ENCODE data around the gene UCN.
"Not testable (repeated sequence)": the region's sequence is repeated elsewhere in the genome, so short reads cannot be mapped to it uniquely, and the experiment has no call there.

Gene UCN, protein sequence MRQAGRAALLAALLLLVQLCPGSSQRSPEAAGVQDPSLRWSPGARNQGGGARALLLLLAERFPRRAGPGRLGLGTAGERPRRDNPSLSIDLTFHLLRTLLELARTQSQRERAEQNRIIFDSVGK

DNA sequence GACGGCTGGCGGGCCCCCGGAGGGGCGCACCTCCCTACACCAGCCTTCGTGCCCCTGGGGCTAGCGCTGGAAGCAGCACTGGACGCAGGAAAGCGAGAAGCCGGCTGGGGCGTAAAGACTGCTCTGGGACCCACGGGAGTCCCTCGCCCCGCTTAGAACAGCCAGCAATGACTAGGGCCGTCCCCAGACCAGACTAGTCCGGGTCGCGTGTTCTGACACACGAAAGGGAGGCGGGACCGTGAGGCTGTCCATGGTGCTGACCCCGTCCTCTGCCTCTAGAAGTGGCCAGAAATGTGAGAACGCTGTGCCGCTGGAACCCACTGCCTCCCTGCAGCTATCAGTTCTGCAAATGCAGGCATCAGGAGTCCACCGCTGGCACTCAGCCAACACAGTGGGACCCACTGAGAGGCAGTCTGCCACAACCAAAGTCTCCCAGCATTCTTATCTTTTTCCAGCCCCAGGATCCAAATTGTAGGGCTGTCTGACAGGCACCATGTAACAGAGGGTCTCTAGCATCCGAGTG is at the start of gene UCN:
UCN (minus strand) TSS at position 87 of the 523 bp plus-strand sequence. CDS start 550 bp downstream, outside the sequence.
- DNase-seq: no peak

DNA sequence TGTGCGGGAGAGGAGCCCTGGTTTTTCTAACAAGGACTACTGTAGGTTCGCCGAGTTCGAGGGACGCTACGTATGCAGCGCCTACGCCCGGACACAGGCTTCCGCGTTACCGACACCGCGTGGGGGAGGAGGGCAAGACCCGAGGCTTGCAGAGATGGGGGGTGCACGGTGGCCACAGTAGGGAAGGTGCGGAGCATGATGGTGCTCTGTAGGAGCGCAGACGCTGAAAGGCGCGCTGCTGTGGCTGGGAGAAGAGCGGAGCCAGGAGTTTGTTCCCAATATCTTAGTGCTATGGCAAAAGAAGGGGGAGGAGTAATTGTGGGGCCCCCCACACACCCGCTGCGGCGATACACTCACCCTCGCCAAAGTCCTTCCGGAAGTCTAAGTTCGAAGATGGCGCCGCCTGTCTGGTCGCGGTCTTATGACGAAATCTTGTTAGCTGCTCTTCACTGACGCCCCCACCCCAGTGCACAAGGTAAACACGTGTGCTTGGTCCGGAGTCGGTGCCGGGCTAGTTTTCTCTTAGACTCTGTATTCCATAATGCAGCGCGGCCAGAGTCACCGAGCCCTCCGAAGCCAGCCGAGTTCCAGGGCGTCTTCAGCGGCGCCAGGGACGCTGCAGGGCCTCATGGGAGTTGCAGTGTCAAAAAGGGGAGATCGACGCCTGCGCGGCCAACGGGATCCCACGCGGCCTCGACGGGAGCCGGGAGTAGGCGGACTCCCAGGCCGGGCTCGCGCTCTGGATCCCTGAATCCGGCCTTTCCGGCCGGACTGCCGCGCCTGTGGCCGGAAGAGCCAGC is 48.3 kb upstream of the UCN start, which contains the start of gene GTF3C2:
GTF3C2 (minus strand) TSS at position 383 of the 800 bp plus-strand sequence. CDS start 13,210 bp downstream, outside the sequence.
- DNase-seq: peak; percentile 93

DNA sequence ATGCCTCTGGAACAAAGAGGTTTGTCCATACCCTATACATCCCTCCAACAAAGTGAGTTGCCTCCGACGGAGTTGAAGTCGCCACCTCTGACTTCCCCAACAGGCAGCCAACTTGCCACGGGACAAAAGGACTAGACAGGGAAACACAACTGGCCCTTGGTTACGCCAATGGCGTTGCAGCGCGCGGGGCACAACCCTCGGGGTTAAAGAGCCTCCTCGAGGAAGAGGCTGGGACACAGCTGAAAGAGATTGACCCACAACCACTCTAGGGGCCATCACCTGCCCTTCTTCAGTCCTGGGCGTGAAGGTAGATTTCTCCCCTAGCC is 47.8 kb upstream of the UCN start:
- peak; percentile 49 for DNase-seq

DNA sequence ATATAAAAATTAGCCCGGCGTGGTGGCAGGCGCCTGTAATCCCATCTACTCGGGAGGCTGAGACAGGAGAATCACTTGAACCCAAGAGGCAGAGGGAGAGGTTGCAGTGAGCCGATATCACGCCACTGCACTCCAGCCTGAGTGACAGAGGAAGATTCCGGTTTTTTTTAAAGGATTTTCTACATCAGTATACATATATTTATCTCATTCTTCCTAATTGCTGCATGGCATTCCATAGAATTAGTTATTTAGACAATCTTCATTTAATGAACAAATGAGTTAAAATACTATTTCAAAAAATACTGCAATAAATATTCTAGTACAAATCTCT is 46.3 kb upstream of the UCN start:
- DNase-seq: no peak

DNA sequence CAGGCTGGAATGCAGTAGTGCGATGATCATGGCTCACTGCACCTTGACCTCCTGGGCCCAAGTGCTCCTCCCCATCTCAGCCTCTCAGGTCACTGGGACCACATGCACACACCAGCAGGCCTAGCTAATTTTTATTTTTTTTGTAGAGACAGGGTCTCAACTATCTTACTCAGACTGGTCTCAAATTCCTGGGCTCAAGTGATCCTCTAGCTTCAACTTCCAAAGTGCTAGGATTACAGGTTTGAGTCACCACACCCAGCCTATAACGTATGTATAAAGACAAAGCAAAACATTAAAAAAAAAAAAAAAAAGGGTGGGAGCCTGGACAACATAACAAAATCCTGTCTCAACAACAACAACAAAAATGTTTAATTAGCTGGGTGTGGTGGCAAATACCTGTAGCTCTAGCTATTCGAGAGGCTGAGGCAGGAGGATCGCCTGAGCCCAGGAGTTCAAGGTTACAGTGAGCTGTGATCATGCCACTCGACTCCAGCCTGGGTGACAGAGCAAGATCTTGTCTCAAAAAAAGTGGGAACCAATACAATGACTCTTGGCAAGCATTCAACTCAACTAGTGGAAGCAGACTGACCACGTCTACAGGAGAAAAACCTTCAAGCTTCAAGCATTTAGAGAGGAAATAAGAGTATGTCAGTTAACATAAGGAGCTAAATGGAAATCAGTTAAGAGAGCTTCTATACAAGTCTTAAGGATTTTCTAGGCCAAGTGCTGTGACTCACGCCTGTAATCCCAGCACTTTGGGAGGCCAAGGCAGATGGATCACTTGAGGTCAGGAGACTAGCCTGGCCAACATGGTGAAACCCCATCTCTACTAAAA is 45.7 kb upstream of the UCN start:
- no peak for DNase-seq

DNA sequence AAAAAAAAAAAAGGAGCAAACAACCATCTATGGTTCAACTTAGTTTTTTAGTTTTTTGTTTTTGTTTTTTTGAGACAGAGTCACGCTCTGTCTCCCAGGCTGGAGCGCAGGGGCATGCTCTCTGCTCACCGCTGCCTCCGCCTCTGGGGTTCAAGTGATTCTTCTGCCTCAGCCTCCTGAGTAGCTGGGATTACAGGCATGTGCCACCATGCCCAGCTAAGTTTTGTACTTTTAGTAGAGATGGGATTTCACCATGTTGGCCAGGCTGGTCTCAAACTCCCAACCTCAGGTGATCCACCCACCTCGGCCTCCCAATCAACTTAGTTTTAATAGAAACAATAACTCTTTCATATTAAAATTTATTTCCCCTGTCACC is 45.1 kb upstream of the UCN start:
- DNase-seq: not testable (repeated sequence)

DNA sequence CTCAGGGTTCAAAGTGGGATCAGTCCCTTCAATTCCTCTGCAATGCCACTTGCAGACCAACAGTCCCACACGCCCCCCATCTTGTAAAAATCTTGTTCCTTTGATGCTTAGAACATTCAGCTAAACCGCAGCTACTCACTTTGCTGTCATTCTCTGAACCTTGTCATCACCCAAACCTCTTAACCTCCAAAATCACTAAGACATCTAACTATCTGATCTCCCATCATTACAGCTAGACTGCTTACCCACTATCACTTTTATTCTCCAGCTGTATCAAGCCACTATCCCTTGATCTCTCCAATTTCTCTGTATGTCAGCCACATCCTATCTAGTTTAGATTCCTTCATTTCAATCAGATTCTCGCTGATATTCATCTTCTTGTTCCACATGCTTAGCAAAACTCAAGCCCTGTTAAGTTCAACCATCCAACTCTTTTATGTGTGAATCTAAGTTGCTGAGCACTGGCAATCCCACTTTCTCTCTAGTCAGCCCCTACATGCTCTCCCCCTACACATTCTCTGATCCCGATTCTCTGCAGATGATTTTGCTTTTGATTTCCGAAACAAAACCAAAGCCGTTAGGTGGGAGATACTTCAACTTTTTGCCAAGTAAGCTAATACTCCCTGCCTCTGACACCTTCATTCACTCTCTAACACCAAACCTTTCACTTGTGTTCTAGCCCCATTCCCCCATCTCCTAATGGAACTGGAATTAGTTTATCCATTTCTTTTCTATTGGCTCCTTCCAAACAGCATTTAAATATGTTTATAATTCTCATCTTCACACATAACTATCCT is 43.8 kb upstream of the UCN start:
- DNase-seq: no peak

DNA sequence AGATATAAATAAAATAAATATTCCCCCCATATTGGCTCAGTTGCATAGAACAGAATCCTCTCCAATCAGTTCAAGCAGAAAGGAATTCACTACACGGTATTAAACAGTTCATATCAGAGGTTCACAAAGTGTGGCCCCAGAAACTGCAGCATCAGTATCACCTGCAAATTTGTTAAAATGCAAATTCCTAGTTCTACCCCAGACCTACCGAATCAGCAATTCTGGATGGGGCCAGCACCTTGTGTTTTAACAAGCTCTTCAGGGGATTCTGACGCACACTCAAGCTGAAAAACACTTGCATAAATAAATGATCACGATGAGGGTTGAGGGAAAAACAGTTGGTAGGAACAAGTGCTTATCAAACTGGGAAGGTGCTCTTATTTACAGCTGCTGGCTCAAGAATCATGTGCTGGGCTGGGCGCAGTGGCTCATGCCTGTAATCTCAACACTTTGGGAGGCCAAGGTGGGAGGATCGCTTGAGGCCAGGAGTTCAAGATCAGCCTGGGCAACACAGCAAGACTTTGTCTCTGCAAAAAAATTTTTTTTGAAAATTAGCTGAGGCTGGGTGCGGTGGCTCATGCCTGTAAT is 42.0 kb upstream of the UCN start:
- no peak for DNase-seq

DNA sequence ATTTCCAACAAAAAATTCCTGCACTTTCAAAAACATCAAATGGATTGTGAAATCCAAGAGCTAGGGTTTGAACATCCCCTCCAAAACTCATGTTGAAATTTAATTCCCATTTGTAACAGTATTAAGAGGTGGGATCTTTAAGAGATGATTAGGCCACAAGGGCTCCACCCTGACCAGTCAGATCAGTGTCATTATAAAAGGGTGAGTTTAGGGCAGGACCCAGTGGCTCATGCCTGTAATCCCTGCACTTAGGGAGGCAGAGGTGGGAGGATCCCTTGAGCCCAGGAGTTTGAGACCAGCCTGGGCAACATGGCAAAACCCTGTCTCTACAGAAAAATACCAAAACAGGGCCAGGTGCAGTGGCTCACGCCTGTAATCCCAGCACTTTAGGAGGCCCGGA is 39.4 kb upstream of the UCN start:
- DNase-seq: no peak

DNA sequence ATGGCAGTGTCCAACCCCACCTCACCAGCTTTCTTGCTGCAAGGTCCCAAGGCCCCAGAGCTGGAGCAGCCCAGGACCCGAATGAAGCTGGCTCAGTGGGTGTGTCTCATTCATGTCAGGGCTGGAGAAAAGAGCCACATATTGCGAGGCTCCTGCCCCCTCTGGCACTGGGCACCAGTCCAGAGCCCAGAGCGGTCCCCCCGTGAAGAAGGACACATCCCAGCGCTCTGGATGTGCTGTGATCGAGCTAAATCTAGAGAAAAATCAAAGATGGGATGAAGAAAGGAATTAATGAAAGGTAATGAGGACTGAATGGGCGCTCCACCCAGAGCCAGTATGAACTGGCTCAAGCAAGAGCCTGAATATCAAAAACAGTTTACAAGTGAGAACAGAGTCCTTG is 27.9 kb upstream of the UCN start:
- DNase-seq: no peak

DNA sequence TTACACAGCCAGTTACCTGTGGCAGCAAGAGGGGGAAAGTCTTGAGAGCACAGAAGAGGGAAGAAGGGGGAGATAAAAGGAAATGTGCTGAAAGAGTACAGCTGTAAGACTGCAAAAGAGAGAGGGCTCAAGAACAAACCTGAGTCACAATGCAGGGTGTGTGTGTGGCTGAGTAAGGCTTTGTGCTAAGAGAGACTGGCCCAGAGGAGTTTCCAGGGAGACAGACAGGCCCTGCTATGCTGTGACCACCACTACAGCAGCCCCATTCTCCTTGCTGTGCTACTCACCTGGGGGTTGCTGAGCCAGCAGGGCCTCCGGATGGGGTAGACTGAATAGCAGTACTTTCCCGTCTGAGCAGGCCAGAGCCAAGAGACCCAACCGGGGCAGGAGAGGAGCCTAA is 27.1 kb upstream of the UCN start:
- DNase-seq: no peak

DNA sequence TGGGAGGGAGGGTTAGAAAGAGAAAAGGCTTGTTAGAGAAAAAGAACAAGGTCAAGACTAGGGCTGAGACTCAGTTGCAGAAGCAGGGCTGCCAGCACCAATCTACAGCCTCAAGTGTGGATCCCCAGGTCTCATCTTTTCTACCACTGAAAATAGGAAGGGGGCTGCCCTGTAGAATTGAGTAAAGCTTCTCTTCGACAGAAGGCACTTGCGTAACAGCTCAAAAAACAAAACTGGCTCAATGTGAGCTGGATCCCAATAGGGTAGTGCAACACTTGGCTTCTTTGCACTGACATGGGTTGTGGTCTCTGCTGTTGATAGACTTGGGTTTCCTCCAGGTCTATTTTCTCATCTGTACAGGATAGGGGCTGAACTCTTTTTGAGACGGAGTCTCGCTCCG is 16.5 kb upstream of the UCN start:
- no peak for DNase-seq

DNA sequence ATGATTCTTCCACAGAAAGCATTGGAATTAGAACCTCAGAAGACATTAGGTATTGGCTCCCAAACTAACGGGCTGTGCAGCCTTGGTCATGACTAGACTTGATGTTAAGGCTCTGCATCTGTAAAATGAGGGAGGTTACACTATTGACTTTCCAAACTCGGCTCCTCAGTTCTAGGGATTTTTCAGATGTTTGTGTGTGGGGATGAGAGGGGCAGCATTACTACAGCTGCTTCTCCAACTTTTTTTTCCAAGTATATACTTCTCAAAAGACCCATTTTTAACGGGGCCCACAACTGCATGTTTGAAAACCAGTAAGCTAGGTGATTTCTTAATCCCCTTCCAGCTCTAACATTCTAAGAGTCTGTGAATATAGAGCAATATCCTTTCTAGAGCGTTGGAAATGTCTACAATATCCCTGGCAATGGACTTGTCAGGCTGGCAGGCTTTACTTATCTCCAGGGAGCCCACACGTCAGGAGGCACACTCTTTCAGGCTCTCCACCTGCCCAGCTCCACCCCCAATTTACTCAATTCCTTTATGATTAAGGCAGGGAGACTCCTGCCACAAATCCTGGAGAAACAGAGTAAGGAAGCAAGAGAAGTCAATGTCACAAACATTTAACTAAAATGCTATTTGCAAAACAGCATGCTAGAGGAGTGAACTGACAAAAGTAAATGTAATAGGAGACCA is 15.5 kb upstream of the UCN start:
- DNase-seq: no peak

DNA sequence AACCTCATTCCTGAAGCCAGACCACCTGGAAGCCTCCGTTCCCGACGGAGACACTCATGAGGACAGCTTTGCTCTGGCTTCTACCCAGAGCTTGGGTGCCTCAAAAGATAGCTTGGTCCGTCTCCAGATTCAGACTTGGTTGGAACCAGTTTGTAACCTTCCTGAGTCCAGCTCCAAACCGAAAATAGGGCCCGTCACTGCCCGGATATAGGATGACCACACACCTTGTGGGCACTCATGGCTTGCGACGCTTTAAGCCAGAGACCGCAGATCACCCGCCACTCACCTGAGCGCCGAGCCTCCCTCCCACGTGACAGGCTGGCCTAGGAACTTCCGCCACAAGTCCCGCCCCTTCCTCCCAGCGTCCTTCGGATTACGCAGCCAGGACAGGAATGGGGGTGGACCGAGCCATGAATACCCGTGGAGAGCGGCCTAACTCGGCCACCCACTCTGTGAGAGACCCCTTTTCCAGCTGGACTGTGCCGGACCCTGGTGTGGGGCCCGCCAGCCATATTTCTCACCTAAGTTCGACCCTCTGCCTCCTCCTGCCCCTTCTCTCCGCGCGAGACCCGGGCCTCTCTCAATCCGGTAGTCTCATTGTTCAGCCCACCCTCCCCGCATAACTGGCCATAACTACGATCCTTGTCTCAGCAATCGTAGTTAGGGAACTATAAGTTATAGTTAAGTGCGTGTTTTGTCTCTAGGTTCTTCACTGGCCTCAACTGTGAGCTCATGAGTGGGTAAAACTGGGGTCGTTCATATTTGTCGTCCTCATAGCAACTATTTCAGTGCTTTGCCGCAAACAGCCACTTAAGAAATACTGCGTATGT is 14.7 kb upstream of the UCN start, which contains the start of gene MPV17:
MPV17 (minus strand) TSS at position 332 of the 830 bp plus-strand sequence. CDS start 580 bp downstream, outside the sequence.
- peak; percentile 51 for DNase-seq

DNA sequence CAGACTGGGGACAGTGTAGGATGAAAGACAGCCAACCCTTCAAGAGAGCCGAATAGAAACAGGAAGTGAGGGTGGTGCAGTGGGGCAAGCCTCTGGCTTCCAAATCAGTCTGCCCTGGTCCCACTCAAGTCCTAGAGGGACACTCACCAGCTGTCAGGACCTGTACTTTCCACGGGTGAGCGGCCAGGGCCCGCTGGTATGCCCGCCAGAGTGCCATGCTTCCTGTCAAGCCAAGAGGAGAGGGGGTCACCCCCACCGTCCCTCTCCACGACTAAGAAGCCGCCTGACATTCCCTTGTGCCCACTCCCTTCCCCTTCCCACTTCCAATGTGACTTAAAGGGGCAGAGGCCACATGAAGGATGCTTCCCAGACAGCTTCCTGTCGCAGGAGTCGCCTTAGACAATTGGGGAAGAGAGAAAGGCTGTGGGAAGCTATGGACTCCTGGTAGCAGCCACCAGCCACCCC is 14.1 kb upstream of the UCN start:
- no peak for DNase-seq

DNA sequence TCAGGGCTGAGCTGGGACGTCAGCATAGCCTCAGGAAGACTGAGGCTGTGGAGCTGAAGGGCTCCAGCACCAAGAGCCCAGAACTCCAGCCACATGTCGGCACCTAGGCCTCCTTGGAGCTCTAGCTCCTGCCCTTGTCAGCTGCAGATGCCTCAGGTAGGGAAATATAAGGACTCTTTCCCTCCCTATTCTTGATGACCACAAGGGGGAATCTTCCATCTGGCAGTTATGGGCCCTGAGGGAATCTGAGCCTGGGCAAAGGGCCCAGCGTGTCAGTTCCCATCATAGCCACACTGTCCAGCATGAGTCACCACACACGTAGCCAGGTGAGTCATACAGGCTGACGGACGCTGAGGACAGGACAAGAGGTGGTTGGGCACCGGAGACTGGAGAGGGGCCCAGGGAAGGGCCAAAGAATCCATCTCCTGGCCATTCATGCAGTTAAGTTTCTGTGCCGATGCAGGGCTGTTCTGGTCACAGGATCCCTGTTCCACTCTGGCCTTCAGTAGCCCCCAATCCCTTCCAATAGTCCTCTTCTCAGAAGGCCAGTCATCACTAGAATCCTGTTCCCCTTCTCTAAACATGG is 12.8 kb upstream of the UCN start:
- DNase-seq: peak; percentile 65

DNA sequence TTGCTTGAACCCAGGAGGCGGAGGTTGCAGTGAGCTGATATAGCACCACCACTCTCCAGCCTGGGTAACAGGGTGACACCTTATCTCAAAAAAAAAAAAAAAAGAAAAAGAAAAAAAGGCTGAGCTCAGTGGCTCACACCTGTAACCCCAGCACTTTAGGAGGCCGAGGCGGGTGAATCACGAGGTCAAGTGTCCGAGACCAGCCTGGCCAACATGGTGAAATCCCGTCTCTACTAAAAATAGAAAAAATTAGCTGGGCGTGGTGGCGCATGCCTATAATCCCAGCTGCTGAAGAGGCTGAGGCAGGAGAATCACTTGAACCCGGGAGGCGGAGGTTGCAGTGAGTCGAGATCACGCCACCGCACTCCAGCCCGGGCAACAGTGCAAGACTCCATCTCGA is 11.6 kb upstream of the UCN start:
- not testable (repeated sequence) for DNase-seq

DNA sequence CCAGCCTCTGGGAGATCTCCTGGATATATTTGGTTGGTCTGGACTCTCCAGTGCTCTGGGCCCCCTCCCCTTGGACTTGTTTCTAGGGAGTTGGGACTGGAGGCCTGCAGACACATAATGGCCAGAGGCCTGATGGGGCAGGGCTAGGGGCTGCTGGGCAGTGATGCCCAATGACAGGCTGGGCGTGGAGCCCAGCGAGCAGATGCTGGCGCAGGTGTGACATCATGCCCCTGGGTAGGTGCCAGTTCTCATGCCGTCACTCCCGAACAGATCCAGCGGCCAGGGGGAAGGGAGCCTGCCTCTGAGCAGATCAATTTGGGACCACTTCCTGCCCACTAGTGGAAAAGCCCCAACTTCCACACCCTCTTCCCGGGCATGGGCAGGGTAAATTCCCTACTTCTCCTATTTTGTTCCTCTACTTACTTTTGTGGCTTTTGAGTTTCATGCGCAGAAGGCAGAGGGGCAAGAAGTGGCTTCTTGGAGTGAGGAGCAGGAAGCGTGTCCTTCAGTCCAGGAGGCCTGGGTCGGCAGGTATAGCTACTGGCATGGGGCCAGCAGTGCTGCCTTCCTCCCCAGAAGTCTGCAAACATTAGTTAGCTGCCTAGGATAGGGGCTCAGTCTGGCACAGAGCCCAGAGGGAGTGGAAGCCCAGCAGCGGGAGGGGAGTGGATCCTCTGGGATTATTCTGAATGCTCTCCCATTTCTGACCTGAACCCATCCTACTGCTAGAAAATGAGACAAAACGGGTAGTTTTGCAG is 8.6 kb upstream of the UCN start:
- DNase-seq: peak; percentile 83

DNA sequence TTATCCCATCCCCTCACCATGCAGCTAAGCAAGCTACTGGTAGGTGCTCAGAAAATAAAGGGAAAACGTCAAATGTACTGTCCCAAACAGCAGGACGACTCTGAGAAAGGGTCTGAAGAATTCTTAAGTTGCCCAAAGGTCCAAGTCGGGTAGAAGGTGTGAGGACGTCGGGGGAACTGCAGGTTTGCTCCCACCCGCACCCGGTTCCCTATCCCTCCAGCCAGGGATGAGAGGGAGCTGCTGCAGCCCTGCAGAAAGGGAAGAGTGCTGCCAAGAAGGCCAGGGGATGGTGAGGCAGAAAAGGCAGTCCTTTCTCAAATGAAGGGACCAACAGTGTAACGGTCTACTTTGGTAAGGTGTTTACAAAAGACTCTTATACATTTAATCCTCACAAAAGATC is 6.9 kb upstream of the UCN start:
- no peak for DNase-seq

DNA sequence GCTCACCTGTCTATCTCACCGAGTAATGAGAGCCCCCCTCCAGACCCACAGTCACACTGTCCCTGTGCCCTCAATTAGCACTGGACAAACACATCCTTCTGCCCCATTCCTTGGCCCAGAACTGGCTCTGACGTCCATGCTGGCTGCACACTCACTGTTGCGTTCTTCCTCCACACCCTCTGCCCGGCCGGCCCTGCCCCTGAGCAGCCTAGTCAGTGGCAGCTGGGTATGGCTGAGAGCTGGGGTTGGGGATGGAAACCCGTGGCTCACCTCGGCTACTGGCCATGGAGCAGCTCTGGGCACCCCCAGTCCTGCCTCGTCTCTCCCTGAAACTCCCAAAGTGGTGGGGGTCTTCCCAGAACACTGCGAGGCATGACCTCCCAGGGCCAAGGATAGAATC is 6.5 kb upstream of the UCN start:
- DNase-seq: no peak

Measured in SHP77 treated with DMSO at 0.1 percent for 48 hours (cell line).